Endometrial microvascular endothelial cells (primary cell): ENCODE data around the gene B9D1. TPM values are rescaled to one million over a fixed set of nuclear protein-coding genes. Genes with fewer than 3 reads are reported as not detected.

Experiments
- in situ Hi-C: cut with HindIII; loops from 2 replicates; pipeline ENCODE4 v1.10.0; 2017; ENCODE audit warnings: low sequenced_read_pairs, low pct_unique_long_range_greater_than_20kb; ENCODE audit errors: inconsistent ontology term
- total RNA-seq: library from RNA; depleted of rRNA; stranded (reverse); fragments of >200 nt; gene quantifications from one replicate; pipeline ENCODE4 v1.2.3, GENCODE V29; 2015; ENCODE audit errors: inconsistent ontology term

Gene B9D1
- total RNA-seq, 1 donor from 2014 or later: 32.9 TPM

DNA sequence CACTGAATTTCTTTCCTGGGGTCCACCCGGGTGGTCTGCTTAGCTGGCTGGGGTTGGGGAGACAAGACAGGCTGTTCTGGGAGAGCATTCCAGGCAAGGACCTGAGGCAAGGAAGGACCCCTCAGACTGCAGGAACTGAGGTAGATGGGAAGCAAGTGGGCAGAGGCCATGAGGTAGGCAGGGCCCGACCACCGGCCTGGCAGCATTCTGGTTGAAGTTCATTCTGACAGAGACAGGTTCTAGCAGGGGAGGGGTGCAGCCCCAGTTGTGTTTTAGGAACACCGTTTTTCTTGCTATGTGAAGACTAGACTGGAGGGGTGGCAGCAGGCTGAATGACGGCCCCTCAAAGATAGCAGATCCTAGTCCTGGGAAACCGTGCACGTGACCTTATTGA lies 17.5 kb downstream of the B9D1 start:
- in situ Hi-C loops: no loop called here

DNA sequence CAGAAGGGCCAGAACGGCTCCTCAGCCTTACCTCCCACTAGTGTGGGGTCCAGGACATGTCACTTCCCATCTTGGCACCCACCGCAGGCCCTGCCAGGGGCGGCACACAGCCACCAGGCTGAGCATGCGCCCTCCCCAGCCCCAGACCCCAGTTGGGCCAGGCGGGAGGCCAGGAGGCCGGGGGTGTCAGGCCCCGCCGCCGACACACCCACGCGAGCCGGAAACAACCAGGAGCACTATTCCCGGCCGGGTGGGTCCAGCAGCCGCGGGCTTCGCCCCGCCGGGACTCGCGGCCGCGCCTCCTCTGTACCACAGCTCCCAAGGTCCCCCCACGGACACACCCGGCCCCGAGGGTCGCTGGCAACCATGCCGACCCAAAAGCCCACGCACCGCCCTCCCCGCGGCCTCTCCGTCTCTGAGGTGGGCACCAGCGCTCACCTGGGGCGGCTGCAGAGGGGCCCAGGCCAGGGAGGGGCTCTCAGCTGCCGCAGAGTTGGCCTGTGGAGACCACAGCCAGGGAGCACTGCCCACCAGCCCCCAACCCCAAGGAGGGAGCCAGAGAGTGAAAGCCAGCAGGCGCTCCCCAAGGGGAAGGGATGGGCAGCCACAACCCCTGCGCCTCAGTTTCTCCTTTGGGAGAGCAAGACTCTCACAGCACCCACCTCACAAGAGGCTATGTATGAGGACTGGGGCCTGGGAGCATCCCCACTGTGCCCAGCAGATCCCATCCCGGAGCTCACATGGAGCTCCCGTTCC lies 18.0 kb downstream of the B9D1 start:
- in situ Hi-C loops: no loop called here

DNA sequence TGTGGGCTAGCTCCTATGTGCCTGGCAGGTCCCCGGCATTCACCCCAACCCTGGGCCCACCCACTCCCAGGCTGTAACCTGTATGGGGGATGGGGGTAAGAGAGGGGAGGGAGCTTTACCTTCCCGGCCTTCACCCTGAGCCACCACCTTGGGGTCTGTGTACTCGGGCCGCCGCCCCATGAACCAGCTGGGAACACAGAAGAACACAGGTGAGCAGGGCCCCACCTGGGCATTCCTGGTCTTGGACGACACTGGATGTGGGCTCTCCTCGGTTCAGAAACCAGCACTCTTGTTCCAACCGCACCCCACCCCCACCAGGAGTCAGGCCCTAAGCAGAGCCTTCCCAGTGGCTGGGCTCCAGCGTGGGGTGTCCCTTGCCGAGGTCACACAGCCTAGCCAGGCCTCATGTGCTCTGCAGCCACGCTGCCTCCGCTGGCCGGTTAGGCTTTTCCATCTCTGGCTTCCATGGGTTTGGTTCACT lies 18.8 kb downstream of the B9D1 start:
- in situ Hi-C loops: no loop called here

DNA sequence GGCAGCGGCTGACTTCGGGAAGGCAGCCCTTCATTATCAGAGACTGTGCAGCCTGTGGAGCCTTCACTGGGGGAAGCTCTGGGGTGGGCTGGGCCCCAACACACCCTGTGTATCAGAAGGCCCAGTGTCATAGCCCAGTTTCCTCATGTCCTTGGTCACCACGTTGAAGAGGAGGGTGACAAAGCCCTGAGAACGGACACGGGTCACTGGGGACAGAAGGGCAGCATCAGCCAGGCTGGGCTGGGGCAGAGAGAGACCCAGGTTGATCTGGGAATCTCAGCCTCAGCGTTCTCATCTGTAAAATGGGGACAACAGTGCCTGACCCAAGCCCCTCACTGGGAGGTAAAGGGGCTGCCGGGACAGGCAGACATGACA lies 19.3 kb downstream of the B9D1 start:
- in situ Hi-C loops: no loop called here

DNA sequence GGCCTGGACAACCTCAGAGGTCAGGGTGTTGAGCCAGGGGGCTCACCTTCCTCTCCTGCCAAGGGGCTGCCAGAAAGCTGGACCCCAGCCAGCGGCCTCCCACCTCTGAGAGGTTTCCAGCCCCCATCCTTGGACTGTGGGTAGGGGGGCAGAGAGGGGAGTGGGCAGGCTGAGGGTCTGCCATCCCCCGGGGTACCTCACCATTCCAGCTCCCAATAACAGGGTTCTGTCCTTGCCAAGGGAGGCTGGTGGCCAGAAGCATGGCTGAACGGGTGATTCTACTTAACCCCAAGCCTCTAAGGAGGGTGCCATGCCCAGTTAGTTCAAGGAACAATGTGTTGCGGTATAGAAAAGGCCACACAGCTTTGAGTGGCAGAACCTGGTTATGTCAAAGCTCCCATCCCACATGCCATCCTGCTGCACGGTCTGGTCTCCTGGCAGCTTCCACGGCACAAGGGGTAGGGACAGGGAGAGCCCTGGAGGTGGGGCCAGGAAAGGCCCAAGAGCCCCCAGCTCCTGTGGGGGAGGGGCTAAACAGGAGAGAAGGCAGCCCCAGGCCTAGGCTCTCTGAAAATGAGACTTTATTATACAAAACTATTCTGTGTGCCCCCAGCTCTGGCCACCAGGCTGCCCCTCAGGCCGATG lies 19.8 kb downstream of the B9D1 start:
- in situ Hi-C loops: no loop called here

DNA sequence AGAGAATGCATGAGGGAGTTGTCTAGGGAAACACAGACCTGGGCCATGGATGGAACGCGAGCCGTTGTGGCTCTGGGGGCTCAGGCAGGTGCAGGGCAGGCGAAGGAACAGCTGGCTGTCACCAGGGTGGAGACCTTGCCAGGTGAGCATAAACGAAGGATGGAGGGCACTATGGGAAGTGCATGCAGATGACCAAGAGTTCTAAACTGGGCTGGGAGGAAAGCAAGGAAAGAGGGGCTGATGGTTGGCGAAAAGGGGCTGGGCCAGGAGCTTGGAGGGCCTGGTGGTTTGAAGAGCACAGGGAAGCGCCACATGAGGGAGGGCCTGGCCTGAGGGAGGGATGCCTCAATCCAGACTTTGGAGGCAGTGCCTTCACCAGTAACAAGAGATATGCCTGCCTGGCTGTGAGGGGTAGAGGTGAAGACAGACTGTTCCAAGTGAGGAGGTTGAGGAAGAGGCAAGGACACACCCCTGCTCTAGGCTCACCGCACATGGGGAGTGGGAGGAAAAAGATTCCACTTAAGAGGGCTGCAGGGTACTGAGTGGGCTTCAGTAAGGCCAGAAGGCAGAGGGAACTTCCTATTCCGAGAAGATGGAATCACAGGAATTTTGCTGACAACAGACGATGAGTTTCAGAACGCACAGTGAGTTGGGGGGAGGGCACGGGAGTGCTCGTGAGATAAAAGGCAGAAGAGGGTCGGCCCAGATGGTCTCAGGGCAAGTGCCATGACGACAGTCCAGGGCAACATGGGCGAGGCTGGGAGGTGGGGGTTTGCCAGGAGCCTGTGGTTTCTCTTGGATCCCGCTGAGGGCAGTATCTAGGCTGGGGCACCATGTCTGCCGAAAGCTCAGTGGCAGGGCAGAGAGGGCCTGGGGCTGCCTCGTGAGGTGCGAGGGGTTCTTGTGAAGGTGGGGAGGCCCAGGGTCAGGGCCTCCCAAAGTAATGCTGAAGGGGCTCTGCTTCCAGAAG lies 20.6 kb downstream of the B9D1 start:
- in situ Hi-C loops: no loop called here

DNA sequence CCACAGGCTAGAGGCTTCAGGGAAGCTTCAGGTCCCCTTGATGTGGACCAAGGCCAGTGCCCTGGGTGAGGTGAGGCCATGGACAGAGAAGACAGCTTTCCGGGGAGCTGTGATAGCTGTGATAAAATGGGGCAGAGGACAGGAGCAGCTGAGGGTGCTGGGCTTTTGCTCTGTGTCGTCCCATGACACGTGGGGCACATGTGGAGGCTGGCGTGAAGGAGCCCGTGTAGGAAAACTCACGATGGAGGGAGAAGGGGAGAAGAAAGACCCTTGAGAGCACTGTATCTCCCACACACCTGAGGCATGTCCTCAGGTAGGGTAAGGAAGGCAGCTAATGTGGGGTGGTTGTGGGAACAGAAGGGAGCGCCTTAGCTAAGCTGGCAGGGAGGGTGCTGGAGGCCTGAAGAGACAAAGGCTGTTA lies 21.3 kb downstream of the B9D1 start:
- in situ Hi-C loops: no loop called here

DNA sequence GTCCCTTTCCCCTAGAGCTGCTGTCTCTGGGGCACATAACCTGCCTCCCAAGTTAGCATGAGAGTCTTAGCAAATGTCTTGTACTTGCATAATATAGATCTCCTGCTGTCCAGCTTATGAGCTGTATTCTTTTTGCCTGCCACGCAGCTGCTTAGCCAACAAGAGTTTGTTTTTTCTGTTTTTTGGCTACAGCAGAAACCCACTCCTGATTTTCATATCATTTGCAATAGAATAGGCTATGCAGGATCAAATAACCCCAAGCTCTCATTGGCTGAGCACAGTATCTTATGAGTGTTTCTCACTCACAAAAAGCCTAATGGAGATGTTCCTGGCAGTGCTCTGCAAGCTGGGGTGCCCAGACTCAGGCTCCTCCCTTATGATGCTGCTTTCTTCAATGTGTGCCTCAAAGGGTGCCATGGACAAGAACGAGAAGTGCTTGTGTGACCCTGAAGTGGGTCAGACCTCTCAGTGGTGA lies 23.1 kb downstream of the B9D1 start:
- in situ Hi-C loops: no loop called here

DNA sequence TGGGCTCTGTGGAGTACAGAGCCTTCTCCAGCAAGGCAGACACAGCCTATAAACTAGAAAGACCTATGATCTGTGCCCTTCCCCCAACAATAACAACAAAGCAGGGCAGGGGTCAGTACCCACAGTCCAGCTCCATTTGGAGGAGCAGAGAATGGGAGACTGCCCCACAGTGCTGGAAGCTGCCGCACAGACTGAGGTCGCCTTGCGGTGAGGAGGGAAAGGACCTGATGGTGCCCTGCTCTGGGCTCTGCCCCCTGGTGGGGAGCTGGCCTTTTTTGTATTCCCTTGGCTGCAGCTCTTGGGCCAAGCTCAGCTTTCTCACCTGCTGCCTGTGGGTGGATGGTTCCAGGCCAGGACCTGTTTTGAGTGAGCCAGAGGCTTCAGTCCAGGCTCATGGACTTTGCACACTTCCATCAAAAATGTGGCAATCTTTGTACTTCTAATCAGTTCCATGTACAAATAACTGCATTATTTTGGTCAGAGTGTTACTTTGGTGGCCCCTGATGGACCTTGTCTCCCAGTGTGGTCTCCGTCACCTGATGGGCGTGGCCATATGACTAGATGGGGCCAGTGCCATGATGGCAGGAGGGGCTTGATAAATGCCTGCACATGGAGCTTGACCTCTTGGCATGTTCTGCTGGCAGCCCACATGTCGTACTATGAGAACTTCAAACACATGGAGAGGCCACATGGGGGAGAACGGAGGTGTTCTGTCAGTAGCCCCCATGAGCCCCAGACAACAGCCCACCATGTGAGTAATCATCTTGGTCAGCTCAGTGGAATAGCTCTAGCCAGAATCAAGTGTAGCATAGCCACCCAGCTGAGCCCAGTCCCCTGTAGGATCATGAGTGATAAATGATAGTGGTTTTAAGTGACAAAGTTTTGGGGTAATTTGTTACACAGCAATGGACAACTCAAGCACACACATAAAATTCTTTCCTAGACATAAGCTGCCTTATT lies 24.2 kb downstream of the B9D1 start:
- in situ Hi-C loops: no loop called here

DNA sequence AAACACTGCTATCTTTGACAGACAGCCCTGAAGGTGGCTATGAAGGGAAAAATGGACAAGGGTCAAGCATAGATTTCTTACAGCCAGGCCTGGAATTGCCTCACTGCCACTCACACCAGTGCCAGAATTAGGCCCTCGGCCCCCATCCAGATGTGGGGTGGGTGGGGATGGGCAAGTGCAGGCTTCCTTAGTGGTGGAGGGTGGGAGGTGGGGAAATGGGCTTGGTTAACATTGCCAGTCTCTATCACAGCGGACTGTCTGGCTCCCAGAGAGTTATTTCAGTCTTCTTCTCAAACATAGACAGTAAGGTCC lies 24.9 kb downstream of the B9D1 start:
- in situ Hi-C loops: no loop called here

DNA sequence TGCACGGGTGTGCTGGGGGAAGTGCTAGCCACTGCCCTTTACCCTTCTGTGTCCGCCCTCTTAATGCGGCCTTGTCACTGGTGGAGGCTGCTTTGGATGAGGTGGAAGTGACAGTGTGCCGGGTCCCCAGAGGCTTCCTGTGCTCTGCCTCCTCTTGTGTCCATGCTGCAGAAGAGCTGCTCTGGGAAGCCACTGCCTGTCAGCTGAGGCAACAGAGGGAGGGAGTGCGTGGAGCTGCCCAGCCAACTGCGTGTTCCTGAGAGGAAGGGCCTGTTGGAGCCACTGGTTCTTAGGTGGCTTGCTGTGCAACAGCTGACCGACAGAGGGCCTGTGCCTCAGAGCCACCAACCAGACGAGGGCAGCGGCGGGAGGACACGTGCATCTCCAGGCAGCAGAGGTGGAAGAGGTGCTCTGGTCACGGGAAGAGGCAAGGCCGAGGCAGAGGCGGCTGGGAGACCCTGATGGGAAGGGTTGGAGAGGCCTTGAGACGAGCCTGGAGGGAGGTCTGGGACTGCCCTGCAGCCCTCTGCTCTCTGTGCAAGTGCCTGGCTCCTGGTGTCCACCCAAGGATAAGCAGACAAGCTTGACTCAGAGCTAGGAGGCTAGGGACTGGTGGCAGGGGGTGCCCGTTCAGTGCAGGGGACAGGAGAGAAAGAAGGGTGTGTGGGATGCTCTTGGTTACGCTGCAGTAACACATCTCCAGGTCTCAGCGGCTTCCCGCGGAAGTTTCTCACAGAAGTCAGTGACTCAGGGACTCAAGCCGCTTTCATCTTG lies 25.4 kb downstream of the B9D1 start:
- in situ Hi-C loops: no loop called here

DNA sequence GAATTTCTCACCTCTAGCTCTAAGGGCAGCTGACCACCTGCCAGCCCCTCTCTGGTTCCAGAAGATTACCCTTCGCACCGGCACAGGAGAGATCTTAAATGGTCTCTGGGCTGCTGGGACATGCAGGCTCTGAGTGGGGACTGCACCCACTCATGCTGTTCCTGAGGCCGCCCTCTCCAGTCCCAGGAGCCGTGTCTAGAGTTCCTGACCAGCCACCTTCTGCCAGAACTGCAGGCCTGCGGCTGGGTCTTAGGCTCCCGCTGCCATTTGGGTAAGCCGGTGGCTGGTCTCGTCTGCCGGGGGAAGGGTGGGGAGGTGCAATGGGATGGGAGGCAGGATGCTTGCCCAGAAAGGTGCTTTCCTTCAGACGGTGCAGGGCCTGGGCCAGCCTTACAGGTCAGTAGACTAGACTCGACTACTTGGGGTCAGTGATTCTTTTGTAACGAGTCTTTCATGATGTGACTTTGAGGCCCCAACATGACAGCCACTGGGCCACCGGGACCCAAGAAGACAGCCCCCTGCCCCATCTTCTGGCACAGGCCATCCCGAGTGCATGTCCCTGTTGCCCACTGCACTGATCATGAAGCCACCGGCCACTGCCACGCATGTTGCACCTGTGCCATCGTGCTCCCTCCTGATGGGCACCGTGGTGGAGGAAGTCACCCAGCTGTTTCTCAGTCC lies 26.4 kb downstream of the B9D1 start:
- in situ Hi-C loops: no loop called here

DNA sequence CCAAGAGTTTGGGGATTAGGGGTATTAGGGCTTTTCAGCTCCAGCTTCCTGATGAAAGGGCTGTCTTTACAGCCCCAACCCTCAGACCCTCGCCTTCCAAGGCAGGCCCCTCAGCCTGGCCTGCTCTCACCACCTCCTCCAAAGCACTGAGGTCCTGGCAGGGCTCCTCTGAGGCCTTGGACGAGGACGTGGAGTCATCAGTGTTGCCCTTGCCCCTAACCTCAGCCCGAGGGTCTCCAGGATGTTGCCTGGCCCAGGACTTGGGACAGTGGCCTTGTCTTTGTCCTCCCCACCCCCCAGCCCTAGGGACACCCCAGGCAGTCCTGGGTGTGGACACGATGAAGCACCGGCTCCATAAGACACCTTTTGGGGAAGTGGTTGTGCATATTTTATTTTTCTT lies 28.2 kb downstream of the B9D1 start:
- in situ Hi-C loops: no loop called here

DNA sequence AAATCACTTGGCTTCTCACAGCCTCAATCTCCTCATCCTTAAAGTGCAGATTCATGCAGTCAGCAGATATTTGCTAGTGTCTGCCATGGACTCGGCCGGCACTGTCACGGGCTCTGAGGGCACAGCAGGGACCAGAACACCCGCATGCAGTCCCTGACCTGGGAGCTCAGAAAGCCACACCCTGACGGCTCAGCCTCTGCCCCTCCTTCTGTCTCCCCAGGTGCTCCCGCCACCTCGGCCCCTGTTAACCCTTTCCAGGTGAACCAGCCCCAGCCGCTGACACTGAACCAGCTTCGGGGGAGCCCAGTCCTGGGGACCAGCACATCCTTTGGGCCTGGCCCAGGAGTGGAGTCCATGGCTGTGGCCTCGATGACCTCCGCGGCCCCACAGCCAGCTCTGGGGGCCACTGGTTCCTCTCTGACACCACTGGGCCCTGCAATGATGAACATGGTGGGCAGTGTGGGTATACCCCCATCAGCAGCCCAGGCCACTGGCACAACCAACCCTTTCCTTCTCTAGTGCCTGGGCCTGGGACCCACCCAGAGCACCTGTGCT lies 28.7 kb downstream of the B9D1 start:
- in situ Hi-C loops: no loop called here

DNA sequence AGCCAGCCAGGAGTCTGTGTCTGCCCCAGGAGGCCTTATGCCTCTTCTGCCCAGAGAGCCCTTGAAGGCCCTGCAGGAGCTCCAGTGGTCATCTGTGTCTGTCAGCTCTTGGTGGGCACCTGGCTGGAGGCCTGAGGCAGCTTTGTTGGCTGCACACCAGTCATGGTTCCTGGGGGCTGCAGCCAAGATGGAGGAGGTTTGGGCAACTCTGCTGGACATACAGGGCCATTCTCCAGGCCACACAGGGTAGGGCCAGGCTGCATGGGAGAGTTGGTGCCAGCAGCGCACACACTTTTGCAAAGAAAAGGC lies 29.4 kb downstream of the B9D1 start:
- in situ Hi-C loops: no loop called here

DNA sequence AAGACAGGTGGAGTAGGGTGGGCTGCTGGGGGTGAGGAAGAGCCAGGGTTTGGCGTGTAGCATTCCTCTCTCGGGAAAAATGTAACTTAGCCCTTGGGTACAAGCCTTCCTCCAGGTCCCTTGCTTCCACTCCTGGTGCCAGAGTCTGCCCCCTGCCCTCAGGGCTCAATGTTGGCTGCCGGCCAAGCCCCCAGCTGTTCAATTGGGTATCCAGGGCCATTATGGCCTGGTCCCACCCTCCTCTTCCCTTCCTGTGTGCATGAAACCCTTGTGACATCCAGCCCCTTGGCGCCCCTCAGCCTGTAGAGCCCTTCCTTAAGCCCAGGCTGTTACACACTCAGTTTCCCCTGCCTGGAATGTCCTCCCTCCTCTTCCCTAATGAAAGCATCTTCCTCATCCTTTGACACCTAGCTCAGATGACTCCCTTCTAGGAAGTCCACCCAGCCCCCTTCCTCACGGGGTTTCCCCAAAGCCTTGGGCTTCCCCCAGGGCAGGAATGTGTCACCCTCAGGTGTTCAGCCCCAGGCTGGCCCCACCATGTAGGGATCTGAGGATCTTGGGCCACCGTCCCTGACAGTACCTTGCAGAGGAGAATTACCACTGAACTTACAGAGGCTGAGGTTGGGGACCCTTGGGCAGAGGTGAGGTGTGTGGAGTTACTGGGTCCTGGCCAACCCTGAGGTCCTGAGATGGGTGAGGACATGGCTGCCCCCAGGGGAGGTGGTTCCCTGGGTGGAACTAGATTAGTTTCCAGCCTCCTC lies 30.0 kb downstream of the B9D1 start:
- in situ Hi-C loops: no loop called here
